Osteoblast (primary cell): ENCODE measurements around the gene PPP2R5C. TPM values are rescaled to one million over a fixed set of nuclear protein-coding genes. Genes with fewer than 3 reads are reported as not detected.

ENCODE experiments used
- DNase-seq: peaks from one replicate; pipeline ENCODE4 v3.0.0; 2011; ENCODE audit warnings: low spot score, mixed read lengths; ENCODE audit not compliant: insufficient read length; ENCODE audit errors: missing footprints
- H2AFZ ChIP-seq: 2 replicates; pipeline ENCODE4 v1.6.0; 2011; ENCODE audit warnings: mild to moderate bottlenecking, low read length
- H3K27ac ChIP-seq: 2 replicates; pipeline ENCODE4 v1.5.1; 2011; ENCODE audit warnings: mild to moderate bottlenecking, low read depth, low read length, moderate library complexity
- H3K27me3 ChIP-seq: 2 replicates; pipeline ENCODE4 v1.6.0; 2012; ENCODE audit warnings: mild to moderate bottlenecking, control low read depth, inconsistent platforms, low read length, moderate library complexity; ENCODE audit not compliant: insufficient read depth
- H3K36me3 ChIP-seq: 2 replicates; pipeline ENCODE4 v1.5.1; 2011; ENCODE audit warnings: mild to moderate bottlenecking, low read length, control low read depth, moderate library complexity; ENCODE audit not compliant: insufficient read depth
- H3K4me1 ChIP-seq: 2 replicates; pipeline ENCODE4 v1.5.1; 2011; ENCODE audit warnings: mild to moderate bottlenecking, low read length, control low read depth, moderate library complexity; ENCODE audit not compliant: insufficient read depth
- H3K4me2 ChIP-seq: 2 replicates; pipeline ENCODE4 v1.6.0; 2011; ENCODE audit warnings: mild to moderate bottlenecking, low read length; ENCODE audit not compliant: insufficient read depth
- H3K4me3 ChIP-seq: fragments of 200-600 bp; sonication (generic); 3 replicates; pipeline ENCODE4 v1.5.1; 2012; ENCODE audit warnings: mild to moderate bottlenecking, low read length, inconsistent platforms; ENCODE audit not compliant: insufficient read depth
- H3K79me2 ChIP-seq: 2 replicates; pipeline ENCODE4 v1.6.0; 2012; ENCODE audit warnings: mild to moderate bottlenecking, low read length, control low read depth, inconsistent platforms; ENCODE audit not compliant: insufficient read depth
- H3K9me3 ChIP-seq: 2 replicates; pipeline ENCODE4 v1.5.1; 2011; ENCODE audit warnings: low read depth, low read length, control low read depth
- H4K20me1 ChIP-seq: 2 replicates; pipeline ENCODE4 v1.6.0; 2012; ENCODE audit warnings: mild to moderate bottlenecking, low read length, control low read depth; ENCODE audit not compliant: insufficient read depth
- CTCF ChIP-seq: IDR thresholded peaks from 2 replicates; pipeline ENCODE4 v1.5.1; 2011; ENCODE audit warnings: mild to moderate bottlenecking, low read depth, low read length, moderate library complexity; ENCODE audit errors: extremely low read depth
- total RNA-seq: library from RNA; depleted of rRNA; stranded (reverse); fragments of >200 nt; gene quantifications from 2 replicates; pipeline ENCODE4 v1.2.3, GENCODE V29; 2012

The PPP2R5C gene
- total RNA-seq, 1 donor = 101 TPM

GRCh38 chr14:101844219-101844618 is 82.7 kb downstream of the PPP2R5C start:
- Histone ChIP-seq H3K4me1 (no peaks in the 10 kb centered on the region), H2AFZ (no peak overlapping the region), H4K20me1 (peaks cover 37% of the 10 kb centered on the region), H3K79me2 (peaks cover 97% of the 10 kb centered on the region), H3K9me3 (no peaks in the 10 kb centered on the region), H3K4me2 (no peak overlapping the region), H3K4me3 (no peak overlapping the region), H3K36me3 (no peaks in the 10 kb centered on the region), H3K27ac (no peak overlapping the region), H3K27me3 (no peaks in the 10 kb centered on the region)
- no peak for DNase-seq
- TF ChIP-seq CTCF = no peak

GRCh38 chr14:101844751-101845150 is 83.2 kb downstream of the PPP2R5C start:
- Histone ChIP-seq H3K36me3 (no peaks in the 10 kb centered on the region), H3K79me2 (peaks cover 97% of the 10 kb centered on the region), H3K4me1 (no peaks in the 10 kb centered on the region), H3K4me2 (no peak overlapping the region), H3K27ac (no peak overlapping the region), H3K9me3 (no peaks in the 10 kb centered on the region), H3K27me3 (no peaks in the 10 kb centered on the region), H3K4me3 (no peak overlapping the region), H2AFZ (no peak overlapping the region), H4K20me1 (peaks cover 42% of the 10 kb centered on the region)
- no peak for DNase-seq
- no peak for TF ChIP-seq CTCF

GRCh38 chr14:101845496-101845895 is 84.0 kb downstream of the PPP2R5C start:
- H3K27me3 ChIP-seq = no peaks in the 10 kb centered on the region
- no peak overlapping the region for H3K27ac ChIP-seq
- no peaks in the 10 kb centered on the region for H3K36me3 ChIP-seq
- H3K4me3 ChIP-seq = no peak overlapping the region
- peak; percentile 18 for DNase-seq
- no peak overlapping the region for H2AFZ ChIP-seq
- no peaks in the 10 kb centered on the region for H3K4me1 ChIP-seq
- no peak for TF ChIP-seq CTCF
- peaks cover 98% of the 10 kb centered on the region for H3K79me2 ChIP-seq
- peaks cover 48% of the 10 kb centered on the region for H4K20me1 ChIP-seq
- H3K4me2 ChIP-seq = no peak overlapping the region
- H3K9me3 ChIP-seq = no peaks in the 10 kb centered on the region

GRCh38 chr14:101845896-101846295 is 84.4 kb downstream of the PPP2R5C start:
- H3K27me3 ChIP-seq = no peaks in the 10 kb centered on the region
- no peaks in the 10 kb centered on the region for H3K36me3 ChIP-seq
- no peak for TF ChIP-seq CTCF
- H3K4me3 ChIP-seq = no peak overlapping the region
- H4K20me1 ChIP-seq = peaks cover 52% of the 10 kb centered on the region
- no peak for DNase-seq
- no peak overlapping the region for H3K27ac ChIP-seq
- no peaks in the 10 kb centered on the region for H3K9me3 ChIP-seq
- H3K4me2 ChIP-seq = no peak overlapping the region
- H3K4me1 ChIP-seq = no peaks in the 10 kb centered on the region
- H3K79me2 ChIP-seq = peaks cover 98% of the 10 kb centered on the region
- H2AFZ ChIP-seq = no peak overlapping the region
